Heart left ventricle (tissue), 16 donors: ENCODE results near the gene TLX2. TPM values are rescaled to one million over a fixed set of nuclear protein-coding genes. Genes with fewer than 3 reads are reported as not detected.
A peak's percentile ranks its signal among the peaks of the same experiment; 100 is the strongest.

Experiments used
- ATAC-seq, 4 donors: fragments of 200-7000 bp; cut with Tn5 transposase; one replicate each; pipeline ENCODE4 v1.9.1; 2020 to 2022; ENCODE audit warnings: moderate library complexity in 4 of 4, mild to moderate bottlenecking in 3 of 4, moderate number of reproducible peaks in 1 of 4
- DNase-seq, 5 donors: peaks; one replicate each; pipeline ENCODE4 v3.0.0-alpha.2; 2020
- H3K27ac ChIP-seq, 12 donors: fragments of 200-600 bp; sonication (generic) in 4 of 12; one replicate each; pipeline versions ENCODE4 v1.5.0 to v1.8.0; 2016 to 2022; ENCODE audit warnings: mild to moderate bottlenecking in 2 of 12
- H3K27me3 ChIP-seq, 9 donors: fragments of 200-600 bp; sonication (generic) in 2 of 9; one replicate each; pipeline versions ENCODE4 v1.5.1 to v1.8.0; 2016 to 2022; ENCODE audit warnings: mild to moderate bottlenecking in 3 of 9
- H3K36me3 ChIP-seq, 9 donors: fragments of 200-600 bp; sonication (generic) in 2 of 9; one replicate each; pipeline versions ENCODE4 v1.5.0 to v1.8.0; 2018 to 2022; ENCODE audit warnings: mild to moderate bottlenecking in 2 of 9
- H3K4me1 ChIP-seq, 12 donors: fragments of 200-600 bp; sonication (generic) in 4 of 12; one replicate each; pipeline versions ENCODE4 v1.5.0 to v1.8.0; 2016 to 2022; ENCODE audit warnings: mild to moderate bottlenecking in 3 of 12
- H3K4me3 ChIP-seq, 12 donors: fragments of 200-600 bp; sonication (generic) in 4 of 12; one replicate each; pipeline versions ENCODE4 v1.5.0 to v1.8.0; 2017 to 2022; ENCODE audit warnings: mild to moderate bottlenecking in 9 of 12, moderate library complexity in 4 of 12
- H3K9me3 ChIP-seq, 12 donors: fragments of 200-600 bp; sonication (generic) in 4 of 12; one replicate each; pipeline versions ENCODE4 v1.5.0 to v1.8.0; 2016 to 2022; ENCODE audit warnings: mild to moderate bottlenecking in 1 of 12
- CTCF ChIP-seq, 12 donors: fragments of 200-600 bp; sonication (generic) in 4 of 12; IDR thresholded peaks; one replicate each; pipeline versions ENCODE4 v1.5.0 to v1.8.0; 2018 to 2022; ENCODE audit warnings: antibody characterized with exemption in 12 of 12, mild to moderate bottlenecking in 5 of 12
- POLR2A ChIP-seq, 2 donors: fragments of 450-650 bp; IDR thresholded peaks; one replicate each; pipeline ENCODE4 v1.6.1; 2017; ENCODE audit warnings: antibody characterized with exemption in 2 of 2, mild to moderate bottlenecking in 2 of 2, moderate library complexity in 2 of 2
- WGBS, 4 donors: extraction: QIAGEN DNeasy Blood & Tissue Kit in 2 of 4; methylation state at CpG; one replicate each; pipeline versions ENCODE4 v1.1.5 to v1.1.7; 2013 to 2018; 5-methylcytosine and 5-hydroxymethylcytosine counted together
- intact Hi-C, 10 donors: fragments of 100-400 bp; cut with DNase I; formaldehyde crosslinking; loops; one replicate each; pipeline versions ENCODE4 v1.11.1 to v1.14.2; 2022
- polyA plus RNA-seq, 2 donors: library from polyadenylated mRNA; stranded (reverse); fragments of 200-250 nt; gene quantifications; one replicate each; pipeline ENCODE4 v1.2.3, GENCODE V29; 2013
- total RNA-seq, 9 donors: library from RNA; depleted of rRNA in 2 of 9; stranded (reverse); fragments of >200 nt in 2 of 9; fragmentation: NEBNext Ultra II Directional in 3 of 9; extraction: Animal tissue kit (Norgen Biotek cat#: 25700) in 3 of 9; gene quantifications; one replicate each; pipeline versions ENCODE4 v1.1.0 to v1.2.4, GENCODE V29; 2016 to 2023
- donor health status: ischemic (EF 13 %, LVEDD 7.1; RV severe dilation, severe dysfunction).
- donor health status: healthy with polysubstance abuse.
- donor health status: DM: no; HTN: yes; CAD: no.
- donor health status: DM: no; HTN: no; CAD: no.
- donor health status: ischemic (EF 25% LVEDD 6.9; RV normal size, moderate dysfunction).
- donor health status: ischemic (EF 25% LVEDD 5.7; RV mildly dilated, moderate dysfunction).
- donor health status: healthy.
- donor health status: DM: yes; HTN: yes; CAD: no.
- donor health status: ischemic (EF 35%, LVEDD 5.7; RV mildly dilated, moderate dysfunction).
- donor health status: nonischemic (EF 11% LVEDD 7.7; RV severe dilation, severe dysfunction).
- donor health status: DM: yes; HTN: yes; CAD: no.
- donor health status: PGD.
- donor health status: ischemic (EF 29% LVEDD 5.4; RV normal size, mild dysfunction).
- donor health status: nonischemic (EF 23%, LVEDD 6.1; RV moderate dilation, normal function).

TLX2 gene
- total and polyA plus RNA-seq, 11 donors: not detected

GRCh38 chr2:74525717-74526648 lies 11.7 kb downstream of the TLX2 start, which contains the start of gene DQX1:
TSS of gene DQX1 (minus strand) at chr2:74526231. CDS start at chr2:74525729, 502 bp downstream.
- Histone ChIP-seq H3K27ac (no peak within 1 kb of the TSS), H3K4me3 (no peak within 1 kb of the TSS), H3K9me3 (no peaks in the 10 kb centered on the region), H3K27me3 (peaks cover 0 to 4% (median 0%) of the 10 kb centered on the region in 9 donors), H3K4me1 (peaks cover under 1 to 25% (median 17%) of the 10 kb centered on the region in 12 donors), H3K36me3 (peaks cover 0 to 32% (median 27%) of the 10 kb centered on the region in 9 donors)
- intact Hi-C loops: loop anchor here in 1 of 10 donors (5.0 kb wide), 1 partner anchor 39 kb away; no protein-coding TSS in a partner anchor
- WGBS, 4 donors: 87 to 92% (median 89%) methylated on average over 11 of the region's 11 CpGs
- no peak for DNase-seq
- TF ChIP-seq POLR2A (IDR thresholded peaks at IDR 0.05): no peak
- ATAC-seq: no peak

GRCh38 chr2:74526649-74527230 lies 12.5 kb downstream of the TLX2 start:
- ATAC-seq: no peak
- 96 to 98% (median 97%) methylated on average over 11 of the region's 11 CpGs for WGBS, 4 donors
- no peak for DNase-seq
- Histone ChIP-seq H3K36me3 (peaks cover 0 to 36% (median 30%) of the 10 kb centered on the region in 9 donors), H3K4me1 (peaks cover 5 to 33% (median 25%) of the 10 kb centered on the region in 12 donors), H3K27ac (no peak overlapping the region), H3K4me3 (no peak overlapping the region), H3K9me3 (no peaks in the 10 kb centered on the region), H3K27me3 (no peaks in the 10 kb centered on the region)
- no peak for TF ChIP-seq POLR2A (IDR thresholded peaks at IDR 0.05)
- no peak for TF ChIP-seq CTCF (IDR thresholded peaks at IDR 0.05)
- intact Hi-C loops: loop anchor here in 1 of 10 donors (5.0 kb wide), 1 partner anchor 39 kb away; no protein-coding TSS in a partner anchor

GRCh38 chr2:74527741-74528140 lies 13.5 kb downstream of the TLX2 start:
- no peak for ATAC-seq
- no peaks in the 10 kb centered on the region for H3K27me3 ChIP-seq
- H3K4me1 ChIP-seq: peaks cover 5 to 36% (median 26%) of the 10 kb centered on the region in 12 donors
- WGBS, 4 donors: 92 to 96% (median 95%) methylated on average over 9 of the region's 9 CpGs
- no peak for DNase-seq
- TF ChIP-seq CTCF (IDR thresholded peaks at IDR 0.05) (no peak), POLR2A (IDR thresholded peaks at IDR 0.05) (no peak)
- intact Hi-C loops: loop anchor here in 2 of 10 donors (2.0 to 5.0 kb wide), 2 partner anchors 21 to 40 kb away; partner anchors contain the start of gene PCGF1 (in 1 of the 2)
- H3K27ac ChIP-seq: no peak overlapping the region
- no peaks in the 10 kb centered on the region for H3K9me3 ChIP-seq
- peaks cover 0 to 46% (median 39%) of the 10 kb centered on the region in 9 donors for H3K36me3 ChIP-seq
- no peak overlapping the region for H3K4me3 ChIP-seq

GRCh38 chr2:74528600-74529356 lies 14.5 kb downstream of the TLX2 start:
- DNase-seq (peak in 1 of 5 donors; percentile 73), ATAC-seq (peak in 3 of 4 donors; percentile 1 to 6 (median 1))
- H3K27ac ChIP-seq: peak overlapping the region; percentile 78 to 95 (median 90)
- WGBS, 4 donors: 16 to 23% (median 18%) methylated on average over 20 to 29 of the region's 29 CpGs
- H3K36me3 ChIP-seq: peaks cover 0 to 56% (median 50%) of the 10 kb centered on the region in 9 donors
- H3K27me3 ChIP-seq: no peaks in the 10 kb centered on the region
- peak overlapping the region; percentile 66 to 99 (median 84) for H3K4me3 ChIP-seq
- H3K4me1 ChIP-seq: peaks cover 5 to 36% (median 26%) of the 10 kb centered on the region in 12 donors
- intact Hi-C loops: loop anchor here in 5 of 10 donors (1.0 to 5.0 kb wide), 6 partner anchors 21 to 45 kb away; partner anchors contain the start of genes TTC31 (in 3 of the 5), PCGF1 (in 2 of the 5) and DOK1 (in 1 of the 5)
- no peak for TF ChIP-seq POLR2A (IDR thresholded peaks at IDR 0.05)
- no peak for TF ChIP-seq CTCF (IDR thresholded peaks at IDR 0.05)
- no peaks in the 10 kb centered on the region for H3K9me3 ChIP-seq
